VCaP (cell line): ENCODE results near the gene FMN1.

Experiments used
- H3K27ac ChIP-seq: fragments of 450-650 bp; 2 replicates; pipeline ENCODE4 v1.5.1; 2017
- CTCF ChIP-seq: fragments of 450-650 bp; conservative IDR thresholded peaks from 2 replicates; pipeline ENCODE4 v1.5.1; 2017; ENCODE audit warnings: mild to moderate bottlenecking, moderate library complexity

The FMN1 gene

GRCh38 chr15:32923176-32923575 is 271.3 kb downstream of the FMN1 start:
- H3K27ac ChIP-seq, result no peak overlapping the region
- TF ChIP-seq CTCF, result no peak

GRCh38 chr15:32922541-32922940 is 272.0 kb downstream of the FMN1 start:
- TF ChIP-seq CTCF, result no peak
- H3K27ac ChIP-seq, result no peak overlapping the region

- H3K27ac ChIP-seq, result no peak overlapping the region
Measured at GRCh38 chr15:32919749-32920414, 274.6 kb downstream of the FMN1 start.

GRCh38 chr15:32918547-32918946 is 276.0 kb downstream of the FMN1 start:
- H3K27ac ChIP-seq, result no peak overlapping the region
- no peak for TF ChIP-seq CTCF

More at GRCh38 chr15:32919749-32920414, 274.6 kb downstream of the FMN1 start:
- TF ChIP-seq CTCF, result no peak

GRCh38 chr15:32910839-32911238 is 283.7 kb downstream of the FMN1 start:
- H3K27ac ChIP-seq, result no peak overlapping the region
- no peak for TF ChIP-seq CTCF

- no peak overlapping the region for H3K27ac ChIP-seq
Measured at GRCh38 chr15:32909431-32909830, 285.1 kb downstream of the FMN1 start.

GRCh38 chr15:32908872-32909271 is 285.6 kb downstream of the FMN1 start:
- no peak for TF ChIP-seq CTCF
- H3K27ac ChIP-seq, result no peak overlapping the region

More at GRCh38 chr15:32909431-32909830, 285.1 kb downstream of the FMN1 start:
- TF ChIP-seq CTCF, result no peak
